Natural killer cell treated with Interleukin-12 subunit alpha and Interleukin-12 subunit beta and Interleukin-15 and Interleukin-18, amount 100 ng/mL, for 72 hours (primary cell): Measurements from ENCODE around the gene PSMD12. TPM values are rescaled to one million over a fixed set of nuclear protein-coding genes. Genes with fewer than 3 reads are reported as not detected.
A peak's percentile ranks its signal among the peaks of the same experiment; 100 is the strongest.
"Not testable (repeated sequence)": the region's sequence is repeated elsewhere in the genome, so short reads cannot be mapped to it uniquely, and the experiment has no call there.

ENCODE experiments used
- ATAC-seq, 2 donors: fragments of 150-1000 bp; cut with Tn5 transposase in 1 of 2; sonication (Bioruptor Pico), chemical (Tn5 transposase) in 1 of 2; 2 replicates each; pipeline ENCODE4 v1.10.0; 2021
- DNase-seq: peaks from one replicate; pipeline ENCODE4 v3.0.0; 2022; ENCODE audit warnings: low spot score
- H3K27ac Mint-ChIP-seq, 2 donors: 1 replicate in 1 of 2; 2 replicates in 1 of 2; pipeline ENCODE4 v1.8.0; 2022; ENCODE audit warnings: mixed read lengths in 2 of 2, mild to moderate bottlenecking in 1 of 2, moderate library complexity in 1 of 2
- H3K27me3 Mint-ChIP-seq, 2 donors: 1 replicate in 1 of 2; 2 replicates in 1 of 2; pipeline ENCODE4 v1.8.0; 2022; ENCODE audit warnings: mixed read lengths in 2 of 2
- H3K36me3 Mint-ChIP-seq: one replicate; pipeline ENCODE4 v1.8.0; 2022; ENCODE audit warnings: mixed read lengths
- H3K4me1 Mint-ChIP-seq, 2 donors: 1 replicate in 1 of 2; 2 replicates in 1 of 2; pipeline ENCODE4 v1.8.0; 2022; ENCODE audit warnings: low read depth in 2 of 2, mixed read lengths in 2 of 2, mild to moderate bottlenecking in 1 of 2
- H3K4me3 Mint-ChIP-seq: one replicate; pipeline ENCODE4 v1.8.0; 2022; ENCODE audit warnings: mixed read lengths
- H3K9me3 Mint-ChIP-seq: 2 replicates; pipeline ENCODE4 v1.8.0; 2022; ENCODE audit warnings: mixed read lengths
- total RNA-seq, 2 donors: library from RNA; stranded (reverse); gene quantifications; one replicate each; pipeline ENCODE4 v1.2.3, GENCODE V29; 2022

Gene PSMD12
- total RNA-seq = 10 to 100 TPM; 87.3 to 90.5 TPM

DNA sequence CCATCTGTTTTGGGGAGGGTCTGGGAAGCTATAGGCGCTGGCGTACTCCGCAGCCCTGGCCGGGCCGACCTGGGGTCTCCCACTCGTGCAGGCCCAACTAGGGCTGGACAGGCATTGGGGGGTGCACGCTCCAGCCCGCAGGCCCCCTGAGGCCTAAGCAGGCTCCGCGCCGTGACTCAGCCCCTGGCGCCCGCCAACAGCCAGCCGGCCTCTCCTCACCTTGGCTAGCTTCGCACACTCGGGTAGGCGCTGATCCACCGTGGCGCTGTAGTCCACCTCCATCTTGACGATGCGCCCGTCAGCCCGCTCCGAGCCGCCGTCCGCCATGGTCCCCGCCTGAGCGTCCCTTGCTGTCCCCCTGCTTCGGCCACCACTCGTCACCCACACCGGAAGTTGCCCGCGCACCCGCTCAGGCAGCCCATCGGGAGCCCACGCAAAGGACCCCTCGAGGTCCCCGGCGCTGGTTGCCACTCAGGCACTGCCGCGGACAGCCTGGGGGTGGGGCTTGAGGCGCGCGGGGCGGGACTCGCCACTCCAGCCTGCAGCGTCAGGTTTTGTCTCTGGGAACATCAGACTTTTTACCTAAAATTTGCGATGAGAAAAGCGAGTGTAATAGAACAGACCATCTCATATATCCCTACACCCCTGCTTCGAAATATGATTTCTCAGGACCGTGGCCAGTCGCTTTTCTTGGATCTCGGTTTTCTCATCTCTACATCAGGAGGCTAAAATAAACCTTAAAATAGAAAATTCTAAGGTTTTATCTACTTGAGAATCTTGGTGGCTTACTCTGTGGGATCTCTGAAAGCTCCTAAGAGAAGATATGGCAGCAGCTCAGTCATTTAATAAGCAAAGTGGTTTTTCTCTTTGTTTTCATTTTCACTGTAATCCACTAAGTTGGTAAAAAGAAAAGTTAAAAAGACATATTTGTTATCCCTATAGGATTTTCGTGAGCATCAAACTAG lies at the start of gene PSMD12:
Gene PSMD12 (minus strand): TSS at position 385 of the 965 bp plus-strand sequence. CDS start 58 bp downstream, at position 327.
- peaks cover 25 to 38% of the 10 kb centered on the region in 2 donors for H3K4me1 Mint-ChIP-seq
- no peaks in the 10 kb centered on the region for H3K27me3 Mint-ChIP-seq
- peak within 1 kb of the TSS; percentile 98 for H3K4me3 Mint-ChIP-seq
- DNase-seq = peak; percentile 97
- peak within 1 kb of the TSS; percentile 94 for H3K27ac Mint-ChIP-seq
- H3K9me3 Mint-ChIP-seq = no peaks in the 10 kb centered on the region
- peak; percentile 95 to 98 for ATAC-seq
- peaks cover 18% of the 10 kb centered on the region for H3K36me3 Mint-ChIP-seq

DNA sequence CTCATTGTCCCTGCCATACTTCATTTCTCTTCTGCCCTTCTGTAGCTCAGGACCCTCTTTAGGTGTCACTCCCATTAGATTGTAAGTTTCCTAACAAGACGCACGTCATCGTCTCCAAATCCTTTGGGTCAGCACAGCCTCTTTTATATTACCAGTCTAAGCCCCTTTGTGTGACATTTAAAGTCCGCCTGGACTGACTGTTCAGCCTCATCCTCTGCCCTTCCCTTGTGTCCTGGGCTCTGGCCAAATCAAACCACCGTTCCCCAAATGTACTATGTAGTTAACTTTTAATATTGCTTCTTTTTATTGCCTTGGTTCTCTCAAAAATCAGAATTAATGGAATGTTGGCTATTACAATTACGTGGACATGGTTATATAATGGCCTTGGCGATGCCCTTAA lies 48.9 kb upstream of the PSMD12 start:
- H3K9me3 Mint-ChIP-seq = no peaks in the 10 kb centered on the region
- H3K4me1 Mint-ChIP-seq = peaks cover 34 to 57% of the 10 kb centered on the region in 2 donors

DNA sequence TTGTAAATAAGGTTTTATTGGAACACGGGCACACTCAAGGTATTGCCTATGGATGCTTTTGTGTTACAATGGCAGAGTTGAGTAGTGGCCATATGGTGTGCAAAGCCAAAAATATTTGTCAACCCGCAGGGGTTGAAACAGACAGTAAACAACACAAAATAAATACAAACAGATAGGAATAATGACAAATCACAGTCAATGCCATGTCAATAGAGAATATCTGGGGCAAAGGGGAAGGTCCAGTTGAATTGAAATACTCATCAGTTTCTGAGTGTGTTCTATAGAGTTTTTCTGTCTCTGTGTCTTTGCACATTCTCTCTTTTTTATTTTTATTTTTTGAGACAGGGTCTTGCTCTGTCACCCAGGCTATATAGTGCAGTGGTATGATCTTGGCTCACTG lies 48.2 kb upstream of the PSMD12 start:
- Mint-ChIP-seq H3K27me3 (no peaks in the 10 kb centered on the region), H3K9me3 (no peaks in the 10 kb centered on the region), H3K4me3 (no peak overlapping the region), H3K4me1 (peaks cover 32 to 50% of the 10 kb centered on the region in 2 donors), H3K27ac (peak overlapping the region in 1 of 2 donors; percentile 88), H3K36me3 (no peaks in the 10 kb centered on the region)
- no peak for DNase-seq
- no peak for ATAC-seq

More for the DNA sequence above, 48.9 kb upstream of the PSMD12 start:
- DNase-seq (no peak), ATAC-seq (no peak)
- no peaks in the 10 kb centered on the region for H3K36me3 Mint-ChIP-seq
- H3K27ac Mint-ChIP-seq = peak overlapping the region; percentile 8 to 12
- H3K4me3 Mint-ChIP-seq = no peak overlapping the region
- no peaks in the 10 kb centered on the region for H3K27me3 Mint-ChIP-seq

DNA sequence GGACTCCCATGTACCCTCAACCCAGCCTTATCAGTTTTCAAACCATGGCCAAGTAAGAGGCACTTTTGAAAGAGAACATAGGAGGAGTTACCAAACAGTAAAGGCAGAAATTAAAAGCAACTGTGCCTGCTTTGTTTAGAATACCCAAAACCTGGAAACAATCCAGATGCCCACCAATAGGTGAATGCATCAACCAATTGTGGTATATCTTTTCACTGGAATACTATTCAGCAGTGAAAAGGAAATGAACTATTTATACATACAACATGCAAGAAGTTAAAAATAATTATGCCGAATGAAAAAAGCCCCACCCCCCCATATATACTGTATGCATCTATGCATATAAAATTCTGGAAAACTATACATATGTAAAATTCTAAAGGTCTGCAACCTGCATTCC lies 47.8 kb upstream of the PSMD12 start:
- Mint-ChIP-seq H3K27me3 (no peaks in the 10 kb centered on the region), H3K36me3 (no peaks in the 10 kb centered on the region), H3K4me1 (peaks cover 29 to 46% of the 10 kb centered on the region in 2 donors), H3K27ac (peak overlapping the region in 1 of 2 donors; percentile 88), H3K4me3 (no peak overlapping the region), H3K9me3 (no peaks in the 10 kb centered on the region)
- DNase-seq (no peak), ATAC-seq (no peak)

DNA sequence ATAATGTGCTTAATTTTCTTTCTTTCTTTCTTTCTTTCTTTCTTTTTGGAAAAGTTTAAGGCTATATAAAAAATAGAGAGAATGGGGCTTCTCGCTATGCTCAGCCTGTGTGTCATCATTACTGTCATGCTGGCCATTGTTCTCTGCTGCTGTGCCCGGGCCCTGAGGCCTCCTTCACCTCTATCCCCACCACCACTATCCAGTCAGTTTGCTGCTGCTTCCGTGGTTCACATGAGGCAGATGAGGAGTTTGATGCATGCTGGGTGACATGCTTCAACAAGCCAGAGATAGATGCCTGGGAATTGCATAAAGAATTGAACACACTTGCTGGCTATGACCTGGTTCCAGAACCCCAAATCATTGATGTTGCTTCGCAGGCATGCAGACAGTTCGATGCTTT lies 47.0 kb upstream of the PSMD12 start:
- H3K27ac Mint-ChIP-seq = peak overlapping the region; percentile 12 to 88
- ATAC-seq = no peak
- no peaks in the 10 kb centered on the region for H3K9me3 Mint-ChIP-seq
- no peak for DNase-seq
- H3K36me3 Mint-ChIP-seq = no peaks in the 10 kb centered on the region
- H3K4me1 Mint-ChIP-seq = peaks cover 30 to 46% of the 10 kb centered on the region in 2 donors
- H3K27me3 Mint-ChIP-seq = no peaks in the 10 kb centered on the region
- H3K4me3 Mint-ChIP-seq = no peak overlapping the region

DNA sequence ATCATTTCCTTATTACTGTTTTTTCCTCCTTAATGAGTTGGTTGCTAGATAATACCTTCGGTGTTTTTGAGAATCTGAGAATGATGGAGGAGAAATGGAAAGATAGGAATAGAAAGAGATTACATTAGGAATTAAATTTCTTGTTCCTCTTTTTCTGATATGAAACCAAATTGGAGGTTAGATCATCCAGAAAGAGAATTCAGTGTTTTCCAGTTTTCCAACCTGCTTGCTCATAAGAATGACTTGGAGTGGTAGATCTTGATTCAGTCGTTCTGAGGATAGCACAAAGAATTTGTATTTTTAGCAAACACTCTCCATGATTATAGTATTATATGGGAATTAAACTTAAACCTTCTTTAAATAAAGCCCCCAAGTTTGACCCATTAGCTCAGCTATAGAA lies 46.6 kb upstream of the PSMD12 start:
- H3K36me3 Mint-ChIP-seq = no peaks in the 10 kb centered on the region
- no peaks in the 10 kb centered on the region for H3K9me3 Mint-ChIP-seq
- H3K27me3 Mint-ChIP-seq = no peaks in the 10 kb centered on the region
- DNase-seq = no peak
- peaks cover 28 to 42% of the 10 kb centered on the region in 2 donors for H3K4me1 Mint-ChIP-seq
- ATAC-seq = no peak
- peak overlapping the region; percentile 12 to 88 for H3K27ac Mint-ChIP-seq
- H3K4me3 Mint-ChIP-seq = no peak overlapping the region

DNA sequence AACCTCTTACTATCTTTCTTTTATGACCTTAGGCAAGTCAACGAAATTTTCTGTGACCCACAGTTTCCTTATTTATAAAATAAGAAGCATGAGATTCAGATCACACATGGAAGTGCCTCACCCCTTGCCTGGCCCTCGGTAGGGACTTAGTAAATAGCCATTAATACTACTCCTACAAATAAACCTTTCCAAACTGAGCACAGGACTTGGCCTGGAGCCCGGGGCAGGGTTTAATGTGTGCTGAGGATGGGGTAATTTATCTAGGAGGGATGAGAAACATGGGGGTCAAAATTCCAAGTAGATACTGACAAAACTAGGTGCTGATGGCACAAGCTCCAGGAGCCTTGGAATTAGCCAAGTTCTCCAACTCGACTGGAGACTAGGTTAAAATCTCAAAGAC lies 45.7 kb upstream of the PSMD12 start:
- no peaks in the 10 kb centered on the region for H3K9me3 Mint-ChIP-seq
- no peaks in the 10 kb centered on the region for H3K27me3 Mint-ChIP-seq
- peaks cover 30 to 46% of the 10 kb centered on the region in 2 donors for H3K4me1 Mint-ChIP-seq
- peak overlapping the region in 1 of 2 donors; percentile 88 for H3K27ac Mint-ChIP-seq
- ATAC-seq (no peak), DNase-seq (no peak)
- no peaks in the 10 kb centered on the region for H3K36me3 Mint-ChIP-seq
- H3K4me3 Mint-ChIP-seq = no peak overlapping the region

DNA sequence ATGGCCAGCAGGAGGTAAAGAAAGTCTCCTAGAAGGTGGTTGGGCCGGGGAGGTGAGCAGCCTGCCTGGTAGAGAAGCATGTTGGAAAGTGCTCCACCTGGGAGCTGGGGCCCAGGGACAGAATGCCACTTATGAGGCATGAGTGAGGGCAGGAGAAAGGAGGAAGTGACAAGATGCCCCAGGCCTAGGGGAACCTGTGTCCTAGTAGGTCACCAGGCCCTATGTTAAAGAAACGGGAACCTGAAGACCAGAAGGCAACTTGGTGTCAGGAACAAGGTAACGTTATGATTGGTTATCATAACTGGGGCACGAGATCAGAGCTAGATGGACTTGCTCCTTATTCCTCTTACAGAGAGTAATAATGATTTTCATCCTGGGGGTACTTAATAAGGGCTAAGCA lies 45.0 kb upstream of the PSMD12 start:
- Mint-ChIP-seq H3K27ac (peak overlapping the region; percentile 62 to 88), H3K27me3 (no peaks in the 10 kb centered on the region), H3K4me1 (peaks cover 33 to 50% of the 10 kb centered on the region in 2 donors), H3K9me3 (no peaks in the 10 kb centered on the region), H3K36me3 (no peaks in the 10 kb centered on the region), H3K4me3 (no peak overlapping the region)
- DNase-seq (no peak), ATAC-seq (no peak)

DNA sequence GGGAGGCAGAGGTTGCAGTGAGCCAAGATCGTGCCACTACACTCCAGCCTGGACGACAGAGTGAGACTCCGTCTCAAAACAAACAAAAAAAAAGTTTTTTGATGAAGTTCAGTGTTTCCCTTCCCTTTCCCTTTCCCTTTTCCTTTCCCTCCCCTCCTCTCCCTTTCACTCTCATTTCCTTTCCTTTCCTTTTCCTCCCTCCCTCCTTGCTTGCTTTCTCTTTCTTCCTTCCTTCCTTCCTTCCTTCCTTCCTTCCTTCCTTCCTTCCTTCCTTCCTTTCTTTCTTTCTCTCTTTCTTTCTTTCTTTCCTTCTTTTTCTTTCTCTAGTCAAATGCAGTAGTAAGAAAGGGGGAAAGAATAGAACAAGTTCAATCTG lies 42.1 kb upstream of the PSMD12 start:
- not testable (repeated sequence) for H3K27me3 Mint-ChIP-seq, ATAC-seq, H3K9me3 Mint-ChIP-seq, DNase-seq, H3K36me3 Mint-ChIP-seq
- Mint-ChIP-seq H3K27ac (peak overlapping the region; percentile 88 to 91), H3K4me1 (peaks cover 28 to 52% of the 10 kb centered on the region in 2 donors), H3K4me3 (peak overlapping the region; percentile 81)

DNA sequence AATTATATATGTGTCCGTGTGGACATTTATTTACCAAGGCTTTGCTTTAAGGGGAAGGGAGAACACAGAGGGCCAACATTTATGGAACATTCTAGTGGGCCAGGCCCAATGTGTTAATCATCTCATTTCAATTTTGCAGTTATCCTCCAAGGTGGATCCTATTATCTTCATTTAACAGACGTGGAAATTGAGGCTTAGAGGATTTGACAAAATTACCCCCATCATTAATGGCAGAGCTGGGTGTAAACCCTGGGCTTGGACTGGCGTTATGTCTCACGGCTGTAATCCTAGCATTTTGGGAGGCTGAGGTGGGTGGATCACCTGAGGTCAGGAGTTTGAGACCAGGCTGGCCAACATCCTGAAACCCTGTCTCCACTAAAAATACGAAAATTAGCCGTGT lies 37.1 kb upstream of the PSMD12 start:
- Mint-ChIP-seq H3K27ac (peak overlapping the region; percentile 90 to 99), H3K36me3 (peaks cover 4% of the 10 kb centered on the region), H3K4me3 (peak overlapping the region; percentile 87), H3K9me3 (no peaks in the 10 kb centered on the region), H3K4me1 (peaks cover 47 to 73% of the 10 kb centered on the region in 2 donors), H3K27me3 (no peaks in the 10 kb centered on the region)
- DNase-seq = no peak
- ATAC-seq = no peak

DNA sequence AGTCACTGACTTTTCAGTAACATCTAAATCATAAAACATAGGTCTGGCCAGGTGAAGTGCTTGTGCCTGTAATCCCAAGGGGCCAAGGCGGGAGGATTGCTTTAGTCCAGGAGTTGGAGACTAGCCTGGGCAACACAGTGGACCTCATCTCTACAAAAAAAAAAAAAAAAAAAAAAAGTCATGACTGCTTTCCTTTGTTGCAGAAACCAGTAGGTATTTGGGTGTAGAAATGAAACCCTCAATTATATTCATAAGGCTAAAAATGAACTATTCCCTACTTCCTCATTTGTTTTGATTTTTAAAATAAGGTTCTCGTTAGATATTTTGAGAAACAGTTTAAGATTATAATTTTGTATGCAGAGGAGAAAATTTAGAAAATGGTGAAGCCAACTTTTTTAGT lies 36.7 kb upstream of the PSMD12 start:
- Mint-ChIP-seq H3K36me3 (peaks cover 7% of the 10 kb centered on the region), H3K4me1 (peaks cover 45 to 75% of the 10 kb centered on the region in 2 donors), H3K27ac (peak overlapping the region; percentile 90 to 99), H3K27me3 (no peaks in the 10 kb centered on the region), H3K9me3 (no peaks in the 10 kb centered on the region), H3K4me3 (peak overlapping the region; percentile 87)
- no peak for ATAC-seq
- no peak for DNase-seq

DNA sequence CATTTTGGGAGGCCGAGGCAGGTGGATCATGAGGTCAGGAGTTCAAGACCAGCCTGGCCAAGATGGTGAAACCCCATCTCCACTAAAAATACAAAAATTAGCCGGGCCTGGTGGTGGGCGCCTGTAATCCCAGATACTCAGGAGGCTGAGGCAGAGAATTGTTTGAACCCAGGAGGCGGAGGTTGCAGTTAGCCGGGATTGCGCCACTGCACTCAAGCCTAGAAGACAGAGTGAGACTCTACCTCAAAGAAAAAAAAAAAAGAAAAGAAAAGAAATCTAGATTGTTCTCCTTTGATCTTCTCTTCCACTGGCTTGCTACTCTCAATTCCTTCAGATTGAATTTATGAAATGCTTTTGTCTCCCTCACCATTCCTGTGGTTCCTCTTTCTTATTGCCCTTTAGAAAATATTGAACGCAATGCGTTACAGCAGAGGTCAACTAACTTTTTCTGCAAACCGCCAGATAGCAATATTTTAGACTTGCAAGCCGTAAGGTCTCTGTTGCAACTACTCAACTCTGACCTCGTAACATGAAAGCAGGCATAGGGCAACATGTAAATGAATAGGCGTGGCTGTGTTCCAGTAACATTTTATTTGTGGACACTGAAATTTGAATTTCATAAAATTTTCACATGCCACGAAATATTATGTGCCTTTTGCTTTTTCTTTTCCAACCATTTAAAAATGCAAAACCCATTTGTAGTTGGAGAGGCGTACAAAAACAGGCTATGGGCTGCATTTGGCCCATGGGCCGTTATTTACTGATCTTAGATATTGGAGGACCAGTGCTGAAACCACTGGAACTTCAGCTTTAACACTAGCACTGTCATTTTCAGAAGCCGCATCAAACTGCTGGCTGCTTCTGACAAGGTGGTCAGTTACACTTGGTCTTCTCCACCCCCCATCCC lies 35.5 kb upstream of the PSMD12 start:
- Mint-ChIP-seq H3K27me3 (no peaks in the 10 kb centered on the region), H3K27ac (peak overlapping the region; percentile 90 to 99), H3K4me1 (peaks cover 40 to 71% of the 10 kb centered on the region in 2 donors), H3K9me3 (no peaks in the 10 kb centered on the region), H3K36me3 (peaks cover 8% of the 10 kb centered on the region), H3K4me3 (peak overlapping the region; percentile 87)
- DNase-seq (no peak), ATAC-seq (peak; percentile 75 to 80)

DNA sequence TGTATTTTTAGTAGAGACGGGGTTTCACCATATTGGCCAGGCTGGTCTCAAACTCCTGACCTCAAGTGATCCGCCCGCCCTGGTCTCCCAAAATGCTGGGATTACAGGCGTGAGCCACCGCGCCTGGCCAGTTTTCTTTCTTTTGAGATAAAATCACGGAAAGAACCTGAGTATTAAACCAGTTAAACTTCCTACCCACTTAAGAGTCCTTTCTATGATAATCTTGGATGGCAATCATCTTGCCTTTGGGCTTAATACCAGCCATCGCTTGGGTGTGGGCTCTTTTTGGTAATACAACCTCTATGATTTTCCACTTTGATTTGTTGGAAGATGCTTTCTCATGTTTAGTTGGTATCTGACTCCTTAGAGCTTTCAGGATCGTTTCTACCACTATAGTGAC lies 34.7 kb upstream of the PSMD12 start:
- H3K4me3 Mint-ChIP-seq = peak overlapping the region; percentile 87
- DNase-seq = no peak
- no peaks in the 10 kb centered on the region for H3K9me3 Mint-ChIP-seq
- peak overlapping the region; percentile 90 to 99 for H3K27ac Mint-ChIP-seq
- peaks cover 6% of the 10 kb centered on the region for H3K36me3 Mint-ChIP-seq
- H3K4me1 Mint-ChIP-seq = peaks cover 37 to 66% of the 10 kb centered on the region in 2 donors
- ATAC-seq = no peak
- no peaks in the 10 kb centered on the region for H3K27me3 Mint-ChIP-seq
